ENCODE measurements around the gene IFRD2. TPM values are rescaled to one million over a fixed set of nuclear protein-coding genes. Genes with fewer than 3 reads are reported as not detected.

IFRD2 gene
- total and polyA plus RNA-seq, 9 of the 15 experiments (the other 6 are each of a cell fraction or from before 2014, with no cell fraction given) = 30.5 to 115 (median 52.8) TPM

DNA sequence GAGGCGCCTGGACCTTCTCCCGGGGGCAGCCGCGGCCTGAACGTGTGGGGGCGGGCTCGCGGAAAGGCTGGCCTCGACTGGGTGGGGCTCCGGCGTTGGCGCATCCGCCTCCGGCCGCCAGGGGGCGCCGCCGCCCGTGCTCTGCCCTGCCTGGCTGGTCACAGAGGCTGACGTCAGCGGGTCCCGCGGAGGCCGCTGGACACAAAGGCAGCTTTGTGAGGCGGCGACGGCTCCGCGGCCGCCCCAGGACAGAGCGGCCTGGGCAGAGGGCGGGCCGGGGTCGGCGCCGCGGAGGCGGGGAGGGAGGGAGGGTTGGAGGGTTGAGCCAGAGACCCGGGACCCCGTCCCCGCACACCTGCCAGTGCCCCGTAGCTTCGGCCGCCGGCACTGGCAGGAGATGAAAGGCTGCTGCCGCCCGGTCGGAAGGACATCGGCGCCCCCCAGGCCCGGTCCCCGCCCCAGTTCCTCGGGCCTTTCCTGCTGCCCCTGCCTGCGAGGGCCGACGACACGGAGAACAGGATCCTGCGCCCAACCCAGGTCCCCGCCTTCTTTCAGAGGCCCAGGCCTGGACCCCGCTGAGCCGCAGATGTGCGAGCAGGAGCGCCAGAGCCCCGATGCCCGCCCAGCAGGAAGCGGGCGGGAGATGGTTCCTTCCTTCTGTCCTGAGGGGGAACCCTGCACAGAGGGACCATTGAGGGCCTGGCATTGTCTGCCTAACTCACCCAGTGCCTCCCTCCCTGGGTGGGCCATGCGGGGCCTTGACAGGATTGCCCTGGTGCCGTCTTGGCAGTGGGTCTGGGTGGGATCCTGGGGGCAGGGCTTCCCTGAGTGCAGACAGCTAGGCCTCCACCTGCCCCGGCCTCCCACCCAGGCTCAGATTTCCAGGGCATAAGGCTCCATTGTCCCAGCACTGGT is 31.9 kb downstream of the IFRD2 start (continued):
- TF ChIP-seq, protein P1, sequence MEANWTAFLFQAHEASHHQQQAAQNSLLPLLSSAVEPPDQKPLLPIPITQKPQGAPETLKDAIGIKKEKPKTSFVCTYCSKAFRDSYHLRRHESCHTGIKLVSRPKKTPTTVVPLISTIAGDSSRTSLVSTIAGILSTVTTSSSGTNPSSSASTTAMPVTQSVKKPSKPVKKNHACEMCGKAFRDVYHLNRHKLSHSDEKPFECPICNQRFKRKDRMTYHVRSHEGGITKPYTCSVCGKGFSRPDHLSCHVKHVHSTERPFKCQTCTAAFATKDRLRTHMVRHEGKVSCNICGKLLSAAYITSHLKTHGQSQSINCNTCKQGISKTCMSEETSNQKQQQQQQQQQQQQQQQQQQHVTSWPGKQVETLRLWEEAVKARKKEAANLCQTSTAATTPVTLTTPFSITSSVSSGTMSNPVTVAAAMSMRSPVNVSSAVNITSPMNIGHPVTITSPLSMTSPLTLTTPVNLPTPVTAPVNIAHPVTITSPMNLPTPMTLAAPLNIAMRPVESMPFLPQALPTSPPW (CRISPR knock-in tag; IDR thresholded peaks at IDR 0.05) = peak; percentile 42; the same call in 1 of the 2 replicates
- TF ChIP-seq MXI1 (IDR thresholded peaks at IDR 0.05; ENCODE audit: low read depth, low read length) = no peak
- no peak for TF ChIP-seq TFAM (CRISPR knock-in tag; conservative IDR thresholded peaks at IDR 0.05)
- TF ChIP-seq RBBP5 (IDR thresholded peaks at IDR 0.05; ENCODE audit: borderline replicate concordance, insufficient read depth, low read length, poor library complexity, severe bottlenecking) = peak; percentile 62
- no peak for TF ChIP-seq TAF9B (IDR thresholded peaks at IDR 0.05; ENCODE audit: partially characterized antibody)
- TF ChIP-seq TBP (optimal IDR thresholded peaks at IDR 0.05; ENCODE audit: low read depth, low read length) = peak; percentile 37
- TF ChIP-seq ZNF644 (tag; IDR thresholded peaks at IDR 0.05; ENCODE audit: low read depth) = no peak
- no peak for TF ChIP-seq CBFA2T3 (IDR thresholded peaks at IDR 0.05)
- peak; percentile 3 for TF ChIP-seq ZFP36 (IDR thresholded peaks at IDR 0.05; ENCODE audit: low read depth, low read length, partially characterized antibody)
- no peak for TF ChIP-seq SREBF1 (IDR thresholded peaks at IDR 0.05; ENCODE audit: borderline replicate concordance, low read depth, low read length)
- peak; percentile 97 for TF ChIP-seq ATF7 (IDR thresholded peaks at IDR 0.05)
- TF ChIP-seq CBX1 (IDR thresholded peaks at IDR 0.05; ENCODE audit: low read depth) = no peak
- TF ChIP-seq EHMT2 (IDR thresholded peaks at IDR 0.05) = no peak
- TF ChIP-seq, protein P2, sequence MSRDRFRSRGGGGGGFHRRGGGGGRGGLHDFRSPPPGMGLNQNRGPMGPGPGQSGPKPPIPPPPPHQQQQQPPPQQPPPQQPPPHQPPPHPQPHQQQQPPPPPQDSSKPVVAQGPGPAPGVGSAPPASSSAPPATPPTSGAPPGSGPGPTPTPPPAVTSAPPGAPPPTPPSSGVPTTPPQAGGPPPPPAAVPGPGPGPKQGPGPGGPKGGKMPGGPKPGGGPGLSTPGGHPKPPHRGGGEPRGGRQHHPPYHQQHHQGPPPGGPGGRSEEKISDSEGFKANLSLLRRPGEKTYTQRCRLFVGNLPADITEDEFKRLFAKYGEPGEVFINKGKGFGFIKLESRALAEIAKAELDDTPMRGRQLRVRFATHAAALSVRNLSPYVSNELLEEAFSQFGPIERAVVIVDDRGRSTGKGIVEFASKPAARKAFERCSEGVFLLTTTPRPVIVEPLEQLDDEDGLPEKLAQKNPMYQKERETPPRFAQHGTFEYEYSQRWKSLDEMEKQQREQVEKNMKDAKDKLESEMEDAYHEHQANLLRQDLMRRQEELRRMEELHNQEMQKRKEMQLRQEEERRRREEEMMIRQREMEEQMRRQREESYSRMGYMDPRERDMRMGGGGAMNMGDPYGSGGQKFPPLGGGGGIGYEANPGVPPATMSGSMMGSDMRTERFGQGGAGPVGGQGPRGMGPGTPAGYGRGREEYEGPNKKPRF (IDR thresholded peaks at IDR 0.05; ENCODE audit: low read depth, low read length) = no peak
- TF ChIP-seq SMARCB1 (IDR thresholded peaks at IDR 0.05; ENCODE audit: insufficient read length, low read depth) = no peak
- TF ChIP-seq SRSF3 (IDR thresholded peaks at IDR 0.05; ENCODE audit: insufficient read depth, low read length) = no peak
- TF ChIP-seq, protein P3, sequence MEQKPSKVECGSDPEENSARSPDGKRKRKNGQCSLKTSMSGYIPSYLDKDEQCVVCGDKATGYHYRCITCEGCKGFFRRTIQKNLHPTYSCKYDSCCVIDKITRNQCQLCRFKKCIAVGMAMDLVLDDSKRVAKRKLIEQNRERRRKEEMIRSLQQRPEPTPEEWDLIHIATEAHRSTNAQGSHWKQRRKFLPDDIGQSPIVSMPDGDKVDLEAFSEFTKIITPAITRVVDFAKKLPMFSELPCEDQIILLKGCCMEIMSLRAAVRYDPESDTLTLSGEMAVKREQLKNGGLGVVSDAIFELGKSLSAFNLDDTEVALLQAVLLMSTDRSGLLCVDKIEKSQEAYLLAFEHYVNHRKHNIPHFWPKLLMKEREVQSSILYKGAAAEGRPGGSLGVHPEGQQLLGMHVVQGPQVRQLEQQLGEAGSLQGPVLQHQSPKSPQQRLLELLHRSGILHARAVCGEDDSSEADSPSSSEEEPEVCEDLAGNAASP (IDR thresholded peaks at IDR 0.05) = no peak
- peak; percentile 32; the same call in 1 of the 2 replicates for TF ChIP-seq ATF1 (CRISPR knock-in tag; IDR thresholded peaks at IDR 0.05)
- peak; percentile 84 for TF ChIP-seq ATF1 (tag; IDR thresholded peaks at IDR 0.05)
- no peak for TF ChIP-seq FOXK1 (CRISPR knock-in tag; IDR thresholded peaks at IDR 0.05; ENCODE audit: borderline replicate concordance)
- no peak for TF ChIP-seq TBL1XR1 (IDR thresholded peaks at IDR 0.05; ENCODE audit: low read length in 2 of 2)
- no peak for TF ChIP-seq NCOA4 (IDR thresholded peaks at IDR 0.05; ENCODE audit: partially characterized antibody)
